Endothelial cell (in vitro differentiated cells): ENCODE results near the gene ZC3HAV1L. TPM values are rescaled to one million over a fixed set of nuclear protein-coding genes. Genes with fewer than 3 reads are reported as not detected.

Experiments
- DNase-seq: peaks from one replicate; pipeline ENCODE4 v3.0.0; 2021; ENCODE audit warnings: low spot score
- H3K27ac Mint-ChIP-seq: one replicate; pipeline ENCODE4 v1.8.0; 2021; ENCODE audit warnings: mixed read lengths, inconsistent platforms; ENCODE audit not compliant: unreplicated experiment
- H3K27me3 Mint-ChIP-seq: one replicate; pipeline ENCODE4 v1.8.0; 2021; ENCODE audit warnings: mild to moderate bottlenecking, moderate library complexity, mixed read lengths, inconsistent platforms; ENCODE audit not compliant: unreplicated experiment
- H3K36me3 Mint-ChIP-seq: one replicate; pipeline ENCODE4 v1.8.0; 2021; ENCODE audit warnings: mild to moderate bottlenecking, low read depth, mixed read lengths, inconsistent platforms; ENCODE audit not compliant: unreplicated experiment
- H3K4me1 Mint-ChIP-seq: one replicate; pipeline ENCODE4 v1.8.0; 2021; ENCODE audit warnings: mild to moderate bottlenecking, mixed read lengths, inconsistent platforms; ENCODE audit not compliant: unreplicated experiment
- H3K4me3 Mint-ChIP-seq: one replicate; pipeline ENCODE4 v1.8.0; 2021; ENCODE audit warnings: mild to moderate bottlenecking, mixed read lengths, inconsistent platforms; ENCODE audit not compliant: unreplicated experiment
- H3K9me3 Mint-ChIP-seq: one replicate; pipeline ENCODE4 v1.8.0; 2021; ENCODE audit warnings: mixed read lengths, inconsistent platforms; ENCODE audit not compliant: unreplicated experiment
- total RNA-seq: library from RNA; stranded (reverse); fragmentation: NEBNext Ultra II Directional; extraction: Animal tissue kit (Norgen Biotek cat#: 25700); gene quantifications from one replicate; pipeline ENCODE4 v1.2.1, GENCODE V29; 2021; ENCODE audit not compliant: unreplicated experiment
- TF ChIP-seq, protein P1 (sequence below): fragments of 200-600 bp; sonication (generic); IDR thresholded peaks from one replicate; pipeline ENCODE4 v1.5.0; 2021; ENCODE audit warnings: antibody characterized with exemption; ENCODE audit not compliant: unreplicated experiment

Gene ZC3HAV1L
- total RNA-seq, 1 donor from 2014 or later: 12.4 TPM

DNA sequence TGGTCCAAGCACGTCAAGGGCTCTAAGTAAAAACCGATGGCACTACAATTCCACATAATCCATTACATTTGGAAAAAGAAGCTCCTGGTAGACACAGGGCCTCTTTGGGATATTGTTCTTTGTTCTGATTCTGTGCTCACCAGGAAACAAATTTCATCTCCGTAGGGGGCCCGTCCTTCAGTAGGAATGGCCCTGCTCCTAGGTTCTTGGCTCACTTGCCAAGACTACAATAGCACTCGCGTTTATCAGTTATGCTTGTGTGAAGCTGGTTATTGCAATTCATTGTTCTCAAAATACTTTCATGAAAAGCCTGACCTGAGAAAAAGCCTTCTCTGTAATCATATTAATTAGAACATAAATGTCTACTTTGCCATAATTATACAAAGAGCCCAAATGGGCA is 10.3 kb upstream of the ZC3HAV1L start:
- Mint-ChIP-seq H3K27me3 (peaks cover 4% of the 10 kb centered on the region), H3K36me3 (peaks cover 11% of the 10 kb centered on the region), H3K27ac (no peak overlapping the region), H3K4me1 (peaks cover 14% of the 10 kb centered on the region), H3K4me3 (no peak overlapping the region), H3K9me3 (no peaks in the 10 kb centered on the region)
- TF ChIP-seq, protein P1, sequence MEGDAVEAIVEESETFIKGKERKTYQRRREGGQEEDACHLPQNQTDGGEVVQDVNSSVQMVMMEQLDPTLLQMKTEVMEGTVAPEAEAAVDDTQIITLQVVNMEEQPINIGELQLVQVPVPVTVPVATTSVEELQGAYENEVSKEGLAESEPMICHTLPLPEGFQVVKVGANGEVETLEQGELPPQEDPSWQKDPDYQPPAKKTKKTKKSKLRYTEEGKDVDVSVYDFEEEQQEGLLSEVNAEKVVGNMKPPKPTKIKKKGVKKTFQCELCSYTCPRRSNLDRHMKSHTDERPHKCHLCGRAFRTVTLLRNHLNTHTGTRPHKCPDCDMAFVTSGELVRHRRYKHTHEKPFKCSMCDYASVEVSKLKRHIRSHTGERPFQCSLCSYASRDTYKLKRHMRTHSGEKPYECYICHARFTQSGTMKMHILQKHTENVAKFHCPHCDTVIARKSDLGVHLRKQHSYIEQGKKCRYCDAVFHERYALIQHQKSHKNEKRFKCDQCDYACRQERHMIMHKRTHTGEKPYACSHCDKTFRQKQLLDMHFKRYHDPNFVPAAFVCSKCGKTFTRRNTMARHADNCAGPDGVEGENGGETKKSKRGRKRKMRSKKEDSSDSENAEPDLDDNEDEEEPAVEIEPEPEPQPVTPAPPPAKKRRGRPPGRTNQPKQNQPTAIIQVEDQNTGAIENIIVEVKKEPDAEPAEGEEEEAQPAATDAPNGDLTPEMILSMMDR: no peak
- DNase-seq: no peak

DNA sequence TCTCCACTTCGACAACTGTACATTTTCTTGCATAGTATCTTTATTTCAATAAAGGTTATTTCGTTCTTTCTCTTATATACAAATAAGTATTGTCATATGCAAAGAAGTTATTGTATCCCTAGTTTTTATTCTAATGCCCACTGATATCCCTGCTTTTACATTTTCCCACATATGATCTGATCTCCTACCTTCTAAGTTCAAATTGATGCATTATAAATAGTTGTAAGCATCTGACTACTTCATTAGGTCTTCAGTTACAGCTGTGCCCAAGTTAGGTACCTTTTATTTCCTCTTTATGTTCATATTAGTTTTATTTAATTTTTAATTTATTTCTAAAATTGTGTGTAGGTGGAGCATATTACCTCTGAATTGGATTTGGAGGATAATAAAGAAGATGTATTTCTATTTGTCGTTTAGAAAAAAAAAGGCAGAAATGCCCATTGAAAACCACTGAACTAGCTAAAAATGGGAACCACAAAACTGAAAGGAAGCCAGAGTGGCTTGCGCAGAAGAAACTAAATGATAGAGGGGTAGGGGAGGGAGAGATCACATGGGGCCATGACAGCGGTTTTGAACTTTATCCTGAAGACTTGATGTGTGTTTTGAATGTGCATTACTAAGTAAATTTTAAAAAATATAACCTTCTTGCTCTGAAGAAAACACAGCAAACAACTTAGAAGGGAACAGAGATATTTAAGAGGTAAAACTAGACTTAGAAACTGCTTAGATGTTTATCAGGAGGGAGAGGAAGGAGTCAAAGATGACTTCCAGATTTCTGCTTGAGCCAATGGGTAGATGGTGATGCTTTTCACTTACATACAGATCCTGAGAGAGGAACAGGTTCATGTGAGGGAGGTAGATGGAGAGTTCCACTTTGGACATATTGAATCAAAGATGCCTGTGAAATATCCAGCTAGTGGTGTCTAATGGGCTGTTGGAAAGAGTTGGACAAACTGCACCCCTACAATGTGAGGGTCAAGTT is 9.3 kb upstream of the ZC3HAV1L start:
- Mint-ChIP-seq H3K36me3 (peaks cover 11% of the 10 kb centered on the region), H3K27ac (no peak overlapping the region), H3K4me3 (no peak overlapping the region), H3K4me1 (peaks cover 14% of the 10 kb centered on the region), H3K27me3 (peaks cover 8% of the 10 kb centered on the region), H3K9me3 (no peaks in the 10 kb centered on the region)
- TF ChIP-seq, protein P1: no peak
- no peak for DNase-seq

DNA sequence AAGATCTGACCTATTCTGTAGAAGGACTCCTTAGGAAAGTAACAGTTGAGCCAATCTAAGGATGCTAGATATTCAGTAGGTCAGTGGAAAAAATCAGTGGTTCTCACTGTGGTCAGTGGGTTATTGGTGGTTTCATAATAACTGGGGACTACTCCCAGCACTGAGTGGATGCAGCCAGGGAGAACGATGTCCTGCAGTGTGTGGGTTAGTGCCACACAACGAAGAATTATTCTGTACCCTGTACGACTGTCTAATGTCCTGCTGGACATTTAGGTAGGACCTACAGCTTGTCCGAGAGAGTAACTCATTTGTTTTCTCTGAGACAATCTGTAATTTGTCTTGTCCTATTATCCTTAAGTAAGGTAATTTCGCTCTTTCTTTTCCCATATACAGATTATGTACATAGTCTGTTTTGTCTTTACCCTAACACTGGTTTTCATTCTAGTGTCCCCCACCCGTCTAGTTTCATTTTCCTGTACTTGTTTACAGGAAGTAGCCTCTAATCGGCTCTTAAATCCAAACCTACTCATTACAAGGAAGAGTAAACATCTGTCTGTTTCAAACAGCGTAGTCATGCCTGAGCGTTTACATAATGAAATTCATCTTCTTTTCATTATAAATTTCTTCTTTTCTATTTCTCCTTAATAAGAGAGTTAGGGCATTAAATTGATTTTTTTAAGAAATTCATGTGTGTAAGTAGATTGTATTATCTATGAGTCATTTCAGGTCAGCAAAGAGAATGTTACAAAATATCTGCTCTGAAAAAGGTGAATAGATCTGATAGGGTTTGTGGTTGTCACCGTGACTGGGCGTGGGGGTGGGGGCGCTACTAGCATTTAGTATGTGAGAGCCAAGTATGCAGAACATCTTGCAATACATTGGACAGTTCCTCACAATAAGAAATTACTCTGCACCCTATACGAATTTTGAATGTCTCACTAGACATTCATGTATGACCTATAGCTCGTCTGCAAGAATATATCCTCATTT is 8.3 kb upstream of the ZC3HAV1L start:
- no peaks in the 10 kb centered on the region for H3K9me3 Mint-ChIP-seq
- no peak overlapping the region for H3K4me3 Mint-ChIP-seq
- TF ChIP-seq, protein P1: no peak
- H3K4me1 Mint-ChIP-seq: peaks cover 14% of the 10 kb centered on the region
- peaks cover 6% of the 10 kb centered on the region for H3K36me3 Mint-ChIP-seq
- H3K27me3 Mint-ChIP-seq: peaks cover 8% of the 10 kb centered on the region
- DNase-seq: no peak
- H3K27ac Mint-ChIP-seq: no peak overlapping the region

DNA sequence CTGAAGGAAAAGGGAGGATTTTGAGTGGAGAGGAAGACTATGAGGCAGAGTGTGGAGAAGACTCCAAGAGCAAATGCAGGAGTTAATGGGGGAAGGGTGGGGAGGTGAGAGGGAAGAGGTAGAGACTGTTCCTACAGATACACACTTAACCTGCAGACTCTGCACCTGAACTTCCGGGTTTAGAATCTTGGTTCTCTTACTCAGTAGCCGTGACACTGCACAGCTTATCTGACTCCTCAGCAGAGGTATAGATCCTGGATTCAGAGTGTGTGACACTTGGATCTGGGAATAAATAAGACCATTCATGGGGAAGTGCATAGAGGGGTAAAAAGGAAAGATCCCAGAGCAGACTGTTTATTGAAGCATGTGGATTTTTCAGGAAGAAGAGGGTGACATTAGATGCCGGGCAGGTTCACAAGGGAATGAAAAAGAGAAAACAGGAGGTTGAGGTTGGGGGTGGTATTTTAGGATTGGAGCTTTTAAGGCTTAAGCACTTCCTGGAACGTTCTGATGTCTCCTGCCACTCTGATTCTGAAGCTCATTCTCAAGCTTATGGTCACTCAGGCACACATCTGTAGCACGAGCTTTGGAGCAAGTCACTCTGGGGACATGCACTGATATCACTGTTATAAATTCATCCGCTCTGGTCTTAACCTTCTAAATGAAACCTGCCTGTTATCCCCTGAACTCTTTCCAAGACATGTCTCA is 5.7 kb upstream of the ZC3HAV1L start:
- Mint-ChIP-seq H3K4me3 (no peak overlapping the region), H3K27ac (no peak overlapping the region), H3K36me3 (peaks cover under 1% of the 10 kb centered on the region), H3K27me3 (peaks cover 8% of the 10 kb centered on the region), H3K4me1 (peaks cover 28% of the 10 kb centered on the region), H3K9me3 (no peaks in the 10 kb centered on the region)
- DNase-seq: no peak
- TF ChIP-seq, protein P1: no peak
